ENCODE results near the gene RPA3.

Gene RPA3

DNA sequence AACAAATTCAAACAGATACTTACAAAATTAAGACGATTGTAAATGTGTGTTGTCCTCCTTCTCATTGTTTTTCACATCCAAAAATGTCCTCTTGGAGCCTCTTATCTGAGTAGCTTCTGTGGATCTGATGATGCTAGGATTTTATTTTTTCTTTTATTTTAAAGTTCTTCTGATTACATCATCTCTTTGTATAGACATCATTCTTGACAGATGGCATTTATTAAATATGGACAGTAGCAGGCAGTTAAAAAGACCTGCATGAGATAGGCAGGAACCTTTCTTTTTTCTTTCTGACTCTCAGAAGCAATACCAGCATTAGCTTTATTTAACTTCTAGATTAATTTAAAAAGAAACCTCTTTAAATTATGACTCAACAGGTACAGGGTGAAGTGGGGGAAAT lies at the start of gene RPA3:
RPA3 (minus strand) TSS at position 116 of the 400 bp plus-strand sequence. CDS start 78,189 bp downstream, outside the sequence.
- no peak for DNase-seq

DNA sequence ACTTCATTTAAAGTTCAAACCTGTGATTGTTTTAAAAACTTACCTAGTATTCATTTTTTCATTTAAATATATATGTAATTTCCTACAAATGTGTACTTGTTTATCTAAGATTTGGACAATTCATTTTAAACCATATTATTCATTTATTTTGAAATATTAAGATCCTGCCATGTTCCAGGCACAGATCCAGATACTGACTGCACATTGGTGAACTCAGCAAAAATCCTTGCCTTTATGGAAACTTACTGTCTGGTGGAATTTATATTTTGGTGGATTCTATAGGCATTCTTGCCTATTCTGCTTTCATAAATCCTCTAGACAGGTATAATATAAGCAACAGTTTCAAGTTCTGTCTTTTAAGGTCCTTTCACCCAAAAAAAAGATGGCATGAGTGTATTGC lies 48.3 kb upstream of the RPA3 start:
- DNase-seq, result no peak

DNA sequence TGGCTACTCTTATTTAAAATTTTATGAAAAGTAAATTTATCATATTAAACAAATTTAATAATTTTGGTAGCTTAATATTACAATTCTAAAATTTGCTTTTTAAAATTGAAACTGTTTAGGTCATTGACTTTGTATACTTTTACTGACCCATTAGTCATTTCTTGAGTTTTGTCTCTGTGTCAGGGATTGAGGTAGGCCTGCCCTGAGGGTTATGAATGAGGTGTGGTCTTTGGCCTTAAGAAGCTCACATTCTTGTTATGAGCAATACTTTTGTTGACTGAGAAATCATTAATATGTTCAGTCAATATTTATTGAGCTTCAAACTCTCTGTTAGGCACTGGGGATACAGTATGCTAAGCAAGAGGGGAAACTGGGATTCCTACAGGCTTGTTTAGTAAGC lies 47.0 kb upstream of the RPA3 start:
- no peak for DNase-seq

DNA sequence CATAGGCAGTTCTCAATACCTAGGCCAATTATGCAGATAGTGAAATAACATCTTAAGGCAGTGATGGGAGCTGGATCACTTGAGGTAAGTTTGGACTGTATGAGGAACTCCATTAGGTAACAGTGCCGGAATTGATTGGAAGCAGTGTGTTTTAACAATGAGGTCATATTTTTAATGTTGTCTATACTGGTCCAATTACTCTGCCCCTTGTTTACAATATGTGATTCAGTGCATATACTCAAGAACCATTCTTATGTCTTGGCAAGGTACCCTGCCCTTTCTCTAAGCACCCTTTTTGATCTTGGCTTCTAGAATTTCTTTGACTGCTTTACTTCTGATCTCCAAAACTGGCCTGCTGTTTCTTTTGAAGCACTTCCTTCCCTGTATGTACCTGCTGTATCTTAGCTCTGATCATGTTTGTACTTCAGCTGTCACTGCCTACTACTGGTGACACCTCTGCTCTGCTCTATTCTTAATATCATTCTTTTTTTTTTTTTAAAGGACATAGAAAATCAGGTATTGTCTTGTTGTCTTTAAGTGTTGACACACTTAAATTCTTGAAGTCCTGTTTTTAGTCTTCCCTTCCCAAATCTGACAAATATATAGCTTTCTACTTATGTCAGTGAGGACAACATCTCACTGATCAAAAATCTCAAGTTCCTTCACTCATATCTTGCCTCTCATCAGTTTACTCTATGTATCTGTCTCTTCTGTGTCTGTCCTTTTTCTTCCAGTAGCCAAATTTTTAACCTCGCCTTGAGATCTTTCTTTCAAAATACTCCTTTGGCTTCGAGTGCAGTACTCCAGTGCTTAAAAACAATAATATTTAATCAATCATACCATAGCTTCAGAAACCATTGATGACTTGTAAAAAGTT lies 46.4 kb upstream of the RPA3 start:
- DNase-seq, result no peak

DNA sequence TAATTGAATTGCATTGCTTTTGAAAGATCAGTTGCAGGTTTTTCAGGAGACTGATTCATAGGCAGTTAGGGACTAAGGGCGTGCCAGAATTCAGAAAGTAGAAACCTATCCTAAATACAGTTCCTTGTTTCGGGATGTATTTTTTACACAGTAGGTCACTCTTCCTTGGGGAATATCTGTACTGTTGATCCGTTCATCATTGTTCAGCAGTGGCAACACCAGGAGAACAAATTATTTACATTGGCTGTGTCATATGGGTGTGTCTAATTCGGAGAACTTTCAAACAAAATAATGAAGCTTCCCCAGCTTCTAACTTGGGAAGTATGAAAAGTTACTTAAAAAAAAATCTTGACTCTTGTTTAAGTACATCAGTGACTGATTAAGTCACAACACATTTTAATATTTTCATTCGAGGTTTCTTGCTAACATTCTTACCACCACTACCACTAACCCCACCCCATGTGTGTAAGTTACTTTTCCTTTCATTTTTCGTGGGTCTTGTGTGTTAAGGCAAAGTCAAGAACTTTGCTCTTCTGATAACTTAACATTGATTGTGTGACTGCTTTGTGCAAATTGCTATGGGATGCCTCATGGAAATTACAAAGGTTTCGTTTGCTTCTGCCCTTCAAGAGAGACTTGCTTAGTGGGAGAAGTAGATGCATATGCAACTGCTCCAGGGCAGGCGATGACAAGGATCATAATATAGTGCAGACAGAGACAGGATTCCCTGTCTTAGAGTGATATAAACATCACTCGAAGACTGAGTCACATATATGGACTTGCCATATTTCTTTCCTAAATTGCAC lies 43.8 kb upstream of the RPA3 start:
- no peak for DNase-seq

DNA sequence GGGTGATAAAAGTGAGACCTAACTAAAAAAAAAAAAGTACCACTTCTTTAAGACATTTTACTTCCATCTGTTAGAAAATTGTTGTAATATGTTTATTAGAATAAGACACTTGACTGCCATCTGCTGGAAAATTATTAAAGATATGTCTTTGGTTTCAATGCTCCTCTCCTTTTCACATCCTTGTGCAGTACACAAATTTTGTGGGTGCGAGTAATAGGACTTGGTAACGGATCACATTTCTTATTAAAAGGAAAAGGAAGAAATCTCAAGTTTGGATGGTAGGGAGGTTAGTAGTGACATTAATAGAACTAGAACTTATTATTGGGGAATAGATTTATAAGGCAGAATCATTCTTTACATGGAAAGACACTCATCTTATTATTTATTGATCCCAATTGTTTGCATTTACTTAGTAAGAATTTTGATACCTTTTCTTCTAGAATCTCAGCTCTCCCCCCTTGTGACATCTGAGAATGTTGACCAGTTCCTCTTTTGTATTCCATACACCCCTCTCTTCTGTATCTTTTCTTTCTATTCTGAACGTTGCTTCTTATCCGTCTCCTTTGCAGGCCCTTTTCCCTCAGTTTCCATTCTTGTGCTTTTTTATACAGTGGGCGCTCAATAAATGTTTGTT lies 43.0 kb upstream of the RPA3 start:
- peak; percentile 34 for DNase-seq

DNA sequence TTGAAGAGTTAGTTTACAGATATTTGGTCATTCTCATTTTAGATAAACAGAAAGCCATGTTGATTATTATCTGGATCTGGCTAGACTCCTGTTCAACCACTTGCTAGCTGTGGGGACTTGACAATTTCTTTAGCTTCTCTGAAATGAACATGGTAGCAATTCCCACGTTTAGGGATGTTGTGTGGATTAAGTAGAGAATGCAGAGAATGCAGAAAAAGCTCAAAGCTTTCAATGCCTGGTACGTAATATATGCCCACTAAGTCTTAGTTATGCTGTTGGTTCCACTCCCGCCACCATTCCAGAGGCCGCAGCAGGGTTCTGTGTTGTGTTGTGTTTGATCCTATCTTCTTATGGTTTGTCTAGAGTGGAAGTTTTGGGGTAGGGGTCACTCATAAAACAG lies 39.2 kb upstream of the RPA3 start:
- DNase-seq, result no peak

DNA sequence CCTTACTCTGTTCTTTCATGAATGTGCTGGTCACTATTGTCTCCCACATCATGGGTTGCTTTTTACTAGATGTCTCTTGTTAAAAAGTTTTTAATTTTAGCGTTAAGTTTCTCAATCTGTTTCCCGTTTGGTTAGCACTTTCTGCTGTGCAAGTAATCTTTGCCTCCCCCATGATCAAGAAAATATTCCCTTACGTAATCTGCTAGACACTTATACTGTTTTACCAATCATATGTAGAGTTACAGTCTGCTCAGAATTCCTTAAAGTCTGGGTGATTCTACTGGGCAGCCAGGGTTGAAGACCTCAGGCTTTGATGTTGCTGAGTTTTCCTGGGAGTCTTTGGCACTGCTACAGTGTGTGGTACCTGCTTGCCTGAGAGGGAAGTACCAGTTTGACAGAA lies 38.2 kb upstream of the RPA3 start:
- DNase-seq, result no peak

DNA sequence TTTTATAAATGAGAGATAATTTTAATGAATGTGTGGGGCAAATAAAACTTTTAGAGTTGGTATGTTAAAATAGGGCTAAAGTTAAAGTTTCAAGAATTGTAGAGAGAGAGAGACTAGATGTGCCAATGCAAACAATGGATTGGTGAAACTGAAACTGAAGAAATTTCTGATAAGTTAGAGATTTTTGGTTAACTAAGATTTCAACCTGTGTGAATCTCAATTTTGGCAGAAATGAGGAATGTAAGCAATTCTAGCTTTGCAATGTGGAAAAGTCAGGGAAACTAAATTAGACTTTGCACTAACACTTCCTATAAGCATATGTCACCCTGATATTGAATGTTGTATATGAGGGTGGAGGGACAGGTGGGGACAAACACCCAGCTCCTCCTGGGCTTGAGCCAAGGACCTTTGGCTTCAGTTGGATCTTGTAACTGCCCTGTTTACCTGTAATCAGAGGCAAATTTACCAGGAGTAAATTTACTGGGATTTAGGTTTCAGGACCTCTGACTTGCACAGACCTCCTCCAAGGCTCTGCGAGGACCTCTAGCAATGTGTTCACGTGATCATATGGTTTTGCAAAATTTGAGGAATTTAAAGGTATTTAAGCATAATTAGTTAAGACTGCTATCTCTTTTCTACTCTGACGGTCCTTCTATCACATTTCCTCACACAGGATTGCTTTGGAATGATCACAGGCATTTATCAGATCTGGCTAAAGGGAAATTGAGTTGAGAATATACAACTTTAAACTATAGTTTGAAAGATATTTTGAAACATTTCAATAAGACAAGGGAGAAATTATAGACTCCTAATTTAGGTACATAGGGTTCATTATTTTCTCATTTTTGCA lies 33.1 kb upstream of the RPA3 start:
- no peak for DNase-seq

DNA sequence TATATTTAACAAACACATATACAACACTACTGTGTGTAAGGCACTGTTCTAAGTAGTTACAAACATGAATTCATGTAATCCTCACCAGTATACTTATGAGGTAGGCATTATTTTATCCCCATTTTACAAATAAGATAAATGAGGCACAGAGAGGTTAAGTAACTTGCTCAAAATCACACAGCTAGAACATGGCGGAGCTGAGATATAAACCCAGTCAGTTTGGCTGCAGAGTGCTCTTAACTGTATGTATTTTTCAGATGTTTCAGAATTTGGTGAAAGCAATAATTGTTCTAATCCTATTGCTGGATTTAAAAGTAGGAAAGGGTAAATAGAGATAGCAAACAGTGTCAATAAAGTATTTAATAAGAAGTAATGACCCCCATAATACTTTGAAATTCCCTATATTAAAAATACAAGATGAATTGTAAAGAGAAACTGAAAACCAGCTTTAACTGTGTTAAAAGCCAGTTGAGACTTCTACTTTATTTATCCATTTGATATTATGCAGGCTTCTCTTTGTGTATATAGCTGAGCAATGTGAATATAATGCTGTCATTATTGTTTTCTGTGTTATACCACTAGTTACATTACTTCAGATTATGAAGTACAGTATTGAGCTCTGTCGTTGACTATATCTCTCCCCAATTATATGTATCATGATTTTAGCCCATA lies 32.3 kb upstream of the RPA3 start:
- DNase-seq, result no peak

DNA sequence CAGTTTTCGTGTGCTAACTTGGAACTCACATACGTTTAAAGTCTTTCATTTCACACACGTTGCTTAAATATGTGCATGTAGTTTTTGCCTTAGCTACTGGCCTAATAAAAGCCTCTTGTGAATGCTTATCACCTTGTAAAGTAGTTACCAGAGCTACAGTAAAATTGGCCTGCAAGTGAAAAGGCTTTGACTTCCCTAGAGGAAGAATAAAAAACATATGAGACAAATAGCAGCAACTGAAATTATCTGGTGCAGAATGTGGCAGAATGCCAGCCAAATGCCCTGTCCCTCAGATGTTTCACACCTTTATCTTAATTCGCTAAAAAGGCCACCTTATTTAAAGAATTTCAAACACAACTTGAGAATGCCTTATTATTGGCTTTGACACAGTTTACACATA lies 28.1 kb upstream of the RPA3 start:
- DNase-seq, result no peak

DNA sequence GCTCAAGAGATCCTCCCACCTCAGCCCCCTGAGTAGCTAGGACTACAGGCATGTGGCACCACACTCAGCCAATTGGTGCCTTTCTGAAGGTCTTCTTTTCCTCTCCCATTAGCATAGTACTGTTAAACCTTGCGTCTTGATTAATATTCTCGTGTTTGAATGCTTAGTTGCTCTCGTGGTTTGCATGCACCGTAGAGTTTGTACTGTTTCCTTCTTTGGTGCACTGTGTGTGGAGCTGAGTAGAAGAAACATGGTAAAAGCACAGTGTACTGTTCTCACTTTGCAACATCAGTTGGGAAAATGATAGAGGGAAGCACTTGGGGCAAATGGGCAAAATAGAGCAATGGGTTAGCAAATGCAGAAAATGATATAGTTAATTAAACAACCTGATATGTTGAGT lies 27.6 kb upstream of the RPA3 start:
- DNase-seq, result no peak

DNA sequence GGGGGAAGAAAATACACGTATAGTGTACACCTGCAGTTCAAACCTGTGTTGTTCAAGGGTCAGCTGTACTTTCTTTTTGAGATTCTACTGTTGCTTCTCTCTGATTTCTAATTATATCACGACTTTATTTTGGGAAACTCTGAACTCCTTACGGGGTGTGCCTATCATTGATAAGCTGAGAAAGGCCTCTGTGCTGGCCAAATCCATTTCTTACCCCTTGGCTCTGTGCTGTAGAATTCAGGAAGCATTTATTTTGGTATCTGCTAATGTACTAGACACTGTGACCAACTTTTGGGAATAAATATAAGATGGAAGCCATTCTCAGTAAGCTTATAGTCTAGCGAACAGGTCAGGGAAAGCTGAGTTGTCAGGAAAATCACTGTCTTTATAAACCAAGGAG lies 26.9 kb upstream of the RPA3 start:
- DNase-seq, result no peak

DNA sequence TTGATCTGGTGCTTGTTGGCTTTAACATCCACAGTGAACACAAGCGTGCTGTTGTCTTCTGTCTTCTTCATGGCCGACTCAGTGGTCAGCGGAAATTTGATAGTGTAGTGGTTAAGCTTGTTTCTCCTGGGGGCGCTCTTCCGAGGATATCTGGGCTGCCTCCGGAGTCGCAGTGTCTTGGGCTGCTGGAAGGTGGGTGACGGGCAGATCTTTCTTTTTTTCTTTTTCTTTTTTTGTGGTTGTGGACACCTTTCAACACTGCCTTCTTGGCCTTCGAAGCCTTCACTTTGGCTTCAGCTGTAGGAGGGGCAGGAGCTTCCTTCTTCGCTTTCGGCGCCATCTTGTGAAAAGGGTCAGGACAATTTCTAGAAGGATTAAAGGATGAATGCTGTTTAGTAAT lies 23.8 kb upstream of the RPA3 start:
- no peak for DNase-seq

DNA sequence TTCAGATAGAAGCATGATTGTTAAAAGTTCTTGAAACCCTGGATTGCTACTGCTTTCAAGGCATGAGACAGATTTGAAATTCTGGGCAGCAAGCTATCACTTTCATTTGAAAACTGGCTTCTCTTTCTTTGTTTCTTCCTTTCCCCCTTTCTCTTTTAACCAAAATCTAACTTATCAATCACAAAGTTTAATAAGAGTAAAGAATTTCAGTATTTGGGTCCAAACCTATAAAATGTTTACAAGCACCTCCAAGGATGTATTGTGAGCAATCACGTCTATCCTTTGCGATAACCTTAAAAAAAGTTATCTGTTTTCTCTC lies 21.6 kb upstream of the RPA3 start:
- no peak for DNase-seq

DNA sequence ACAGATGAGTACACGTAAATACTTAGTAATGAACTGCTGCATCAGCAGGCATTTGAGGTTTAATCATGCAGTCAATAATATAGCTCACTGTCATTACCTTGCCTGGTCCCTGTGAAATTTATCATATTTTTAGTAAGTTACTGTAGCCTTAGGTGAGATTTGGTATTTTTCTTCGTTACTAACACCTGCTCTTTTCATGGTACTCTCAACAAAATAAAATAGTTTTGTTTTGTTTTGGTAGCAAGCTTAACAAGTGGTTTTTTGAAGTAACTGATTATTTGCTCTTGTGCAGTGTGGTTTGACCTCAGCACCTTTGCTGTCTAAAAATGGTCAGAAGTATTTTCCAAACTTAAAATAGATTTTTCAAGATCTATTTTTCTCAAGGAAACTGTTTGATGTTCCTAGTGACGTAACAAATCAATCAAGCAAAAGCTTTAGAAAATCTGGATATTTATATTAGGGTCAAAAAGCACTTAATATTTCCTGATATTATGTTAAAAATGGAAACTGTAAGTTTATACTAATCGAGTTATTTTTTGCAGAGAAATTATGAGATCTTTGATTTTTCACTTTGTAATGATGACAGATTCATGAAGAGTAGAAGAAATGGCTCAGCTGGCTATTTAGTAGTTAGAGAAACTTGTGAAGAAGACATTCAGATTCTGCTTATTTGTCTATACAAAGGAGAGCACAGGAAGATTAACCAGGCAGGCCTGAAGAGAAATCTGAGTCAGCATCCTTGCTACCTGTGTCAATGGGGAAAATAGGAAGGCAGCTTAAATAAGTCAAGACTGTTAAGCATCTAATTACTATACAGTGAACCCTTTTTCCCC lies 21.0 kb upstream of the RPA3 start:
- no peak for DNase-seq

DNA sequence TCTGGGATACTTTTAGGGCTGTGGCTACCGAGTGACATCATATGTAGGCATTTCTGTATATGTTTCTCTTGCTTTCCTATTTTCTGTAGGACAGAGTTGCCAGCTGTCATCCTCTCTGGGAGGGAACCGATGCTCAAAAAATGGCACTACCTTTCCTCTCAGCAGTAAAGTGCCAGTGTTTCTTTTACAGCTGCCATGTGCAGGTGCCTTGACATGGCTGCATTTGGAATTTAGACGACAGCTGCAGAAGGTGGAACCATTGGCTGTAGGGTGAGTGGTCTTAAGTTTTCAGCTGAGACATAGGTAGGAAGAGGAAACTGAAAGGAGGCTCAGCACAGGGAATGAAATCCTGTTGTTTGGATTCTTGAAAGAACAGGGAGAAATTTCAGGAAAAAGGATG lies 20.2 kb upstream of the RPA3 start:
- DNase-seq, result no peak

DNA sequence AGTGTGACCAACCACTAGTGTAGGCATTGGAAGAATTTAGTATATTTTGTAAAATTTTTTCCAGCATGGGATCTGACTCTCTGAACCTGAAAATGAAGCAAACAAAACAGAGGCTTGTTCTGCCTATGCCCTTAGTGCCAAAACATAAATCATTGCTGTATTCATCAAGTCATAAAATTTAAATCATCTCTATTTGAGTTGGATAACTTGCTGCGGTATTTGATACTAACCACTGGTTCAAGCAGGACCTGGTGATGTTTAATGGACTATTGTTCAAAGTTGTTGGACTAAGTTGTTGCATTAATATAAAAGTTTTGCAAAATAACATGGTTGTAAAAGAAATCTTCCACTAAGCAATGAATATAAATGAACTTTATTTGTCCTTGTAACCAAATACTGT lies 19.8 kb upstream of the RPA3 start:
- DNase-seq, result no peak

DNA sequence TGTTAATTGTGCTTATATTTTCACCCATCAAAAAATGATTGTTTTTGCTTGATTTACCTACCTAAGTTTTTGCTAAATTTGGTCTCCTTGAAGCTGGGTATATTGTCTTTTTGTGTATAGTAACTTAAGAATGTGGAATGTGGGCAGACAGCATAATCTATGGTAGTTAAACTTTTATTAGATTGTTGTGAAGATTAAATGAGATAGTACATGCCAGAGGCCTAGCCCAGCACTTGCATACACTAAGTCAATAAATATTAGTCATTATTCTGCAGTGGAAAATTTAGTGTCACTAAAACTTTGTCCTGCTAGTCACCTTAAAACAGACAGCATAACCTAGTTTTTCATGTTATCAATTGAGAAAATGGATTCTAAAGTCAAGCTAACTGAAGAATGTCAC lies 19.3 kb upstream of the RPA3 start:
- no peak for DNase-seq

DNA sequence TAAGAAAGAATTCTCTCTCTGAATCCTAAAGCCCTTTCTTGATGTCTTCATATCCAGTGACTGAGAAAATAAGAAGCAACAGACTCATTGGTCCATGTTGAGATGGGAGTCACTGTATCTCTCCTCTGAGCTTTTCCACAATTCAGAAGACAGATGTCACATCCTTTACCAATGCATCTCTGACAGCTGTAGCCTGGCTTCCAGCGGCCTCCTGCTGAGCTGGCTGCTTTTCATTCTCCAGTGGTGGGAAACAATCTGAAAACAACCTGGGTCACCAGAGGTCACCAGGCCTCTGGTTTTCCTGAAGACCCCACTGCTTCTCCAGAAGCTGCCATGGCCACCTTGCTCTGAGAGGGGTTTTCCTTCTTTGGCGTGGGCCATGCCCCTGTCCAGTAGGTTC lies 18.3 kb upstream of the RPA3 start:
- DNase-seq, result no peak

DNA sequence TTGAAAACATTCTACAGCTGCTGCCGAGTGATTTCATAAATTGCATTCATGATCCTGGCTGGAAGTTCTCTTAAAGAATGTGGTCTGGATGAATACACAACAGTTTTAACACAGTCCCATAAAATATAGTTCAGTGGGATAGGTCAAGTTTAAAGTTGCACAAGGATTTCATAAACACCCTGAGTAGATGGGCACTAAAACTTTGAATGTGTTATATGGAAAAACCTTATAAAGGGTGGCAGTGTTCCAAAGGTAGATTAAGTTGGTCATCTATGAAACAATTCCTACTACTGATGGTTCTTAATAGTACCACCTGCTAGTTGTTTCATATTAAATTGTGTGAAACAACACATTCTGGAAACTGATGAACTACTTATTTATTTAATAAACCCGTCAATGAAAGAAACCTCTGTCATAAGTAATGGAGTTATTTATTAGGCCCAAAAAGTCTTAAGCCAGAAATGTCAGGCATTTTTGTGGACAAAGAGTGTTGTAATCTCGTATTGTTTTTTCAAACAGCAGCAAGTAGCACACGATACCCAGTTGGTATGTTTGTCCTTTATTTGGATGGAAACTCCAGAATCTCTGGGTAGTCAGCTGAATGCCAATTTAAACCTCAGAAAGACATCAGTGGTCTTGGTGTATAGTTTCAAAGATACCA lies 14.3 kb upstream of the RPA3 start:
- no peak for DNase-seq

Measured in amniotic stem cell (primary cell).